DND-41 (cell line): Measurements from ENCODE around the gene ARSA.

Experiments used
- EZH2 ChIP-seq: IDR thresholded peaks from 3 replicates; pipeline ENCODE4 v1.6.1; 2012; ENCODE audit warnings: borderline replicate concordance, low read depth, mild to moderate bottlenecking, moderate library complexity, low read length, inconsistent platforms; ENCODE audit not compliant: severe bottlenecking
- TF ChIP-seq, protein P1 (sequence below): IDR thresholded peaks from 2 replicates; pipeline ENCODE4 v1.5.1; 2012; ENCODE audit warnings: borderline replicate concordance, low read length, moderate library complexity, mild to moderate bottlenecking; ENCODE audit not compliant: poor library complexity, severe bottlenecking; ENCODE audit errors: extremely low read depth

DNA sequence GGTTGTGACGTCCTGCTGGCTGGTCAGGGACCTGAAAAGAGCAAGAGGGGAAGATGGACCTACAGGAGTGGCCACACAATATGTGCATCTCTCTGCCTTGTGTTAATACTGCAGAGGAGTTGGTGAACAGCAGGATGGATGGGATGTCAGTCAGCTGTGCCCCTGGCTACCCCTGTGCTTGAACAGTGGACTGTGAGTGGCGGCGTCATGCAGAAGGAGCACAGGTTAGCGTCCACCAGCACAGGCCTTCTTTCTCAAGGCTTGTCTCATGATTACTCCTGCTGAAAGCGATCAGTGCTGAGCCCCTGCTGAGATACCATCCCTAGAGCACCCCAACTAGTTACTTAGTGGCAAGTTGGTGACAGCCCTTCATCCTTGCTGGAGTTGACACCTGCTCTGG, 41.5 kb downstream of the ARSA start:
- TF ChIP-seq, protein P1, sequence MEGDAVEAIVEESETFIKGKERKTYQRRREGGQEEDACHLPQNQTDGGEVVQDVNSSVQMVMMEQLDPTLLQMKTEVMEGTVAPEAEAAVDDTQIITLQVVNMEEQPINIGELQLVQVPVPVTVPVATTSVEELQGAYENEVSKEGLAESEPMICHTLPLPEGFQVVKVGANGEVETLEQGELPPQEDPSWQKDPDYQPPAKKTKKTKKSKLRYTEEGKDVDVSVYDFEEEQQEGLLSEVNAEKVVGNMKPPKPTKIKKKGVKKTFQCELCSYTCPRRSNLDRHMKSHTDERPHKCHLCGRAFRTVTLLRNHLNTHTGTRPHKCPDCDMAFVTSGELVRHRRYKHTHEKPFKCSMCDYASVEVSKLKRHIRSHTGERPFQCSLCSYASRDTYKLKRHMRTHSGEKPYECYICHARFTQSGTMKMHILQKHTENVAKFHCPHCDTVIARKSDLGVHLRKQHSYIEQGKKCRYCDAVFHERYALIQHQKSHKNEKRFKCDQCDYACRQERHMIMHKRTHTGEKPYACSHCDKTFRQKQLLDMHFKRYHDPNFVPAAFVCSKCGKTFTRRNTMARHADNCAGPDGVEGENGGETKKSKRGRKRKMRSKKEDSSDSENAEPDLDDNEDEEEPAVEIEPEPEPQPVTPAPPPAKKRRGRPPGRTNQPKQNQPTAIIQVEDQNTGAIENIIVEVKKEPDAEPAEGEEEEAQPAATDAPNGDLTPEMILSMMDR, result no peak
- TF ChIP-seq EZH2, result no peak
